IMR-90 (cell line): ENCODE data around the gene SPTLC3. TPM values are rescaled to one million over a fixed set of nuclear protein-coding genes. Genes with fewer than 3 reads are reported as not detected.

Source experiments
- ATAC-seq: fragments of 200-7000 bp; cut with Tn5 transposase; 2 replicates; pipeline ENCODE4 v1.9.1; 2020; ENCODE audit warnings: low read depth, mild to moderate bottlenecking, moderate library complexity
- BruUV-seq: library from RNA; stranded (reverse); fragments of 400-500 nt; replicated peaks from 2 replicates; lab custom pipeline; 2021; lab: Mats Ljungman, UMichigan
- CTCF ChIA-PET: fragments of 300-600 bp; formaldehyde crosslinking; extraction: SDS; loops from one replicate; lab custom pipeline; 2021; ENCODE audit warnings: antibody characterized with exemption; lab: Yijun Ruan, JAX
- POLR2A ChIA-PET: fragments of 300-600 bp; sonication (Branson Sonifier 250); formaldehyde crosslinking; loops from one replicate; lab custom pipeline; 2022; ENCODE audit warnings: antibody characterized with exemption; ENCODE audit not compliant: unreplicated experiment; lab: Charles Lee
- DNase-seq: peaks from one replicate; pipeline ENCODE4 v3.0.0; 2013
- H2AFZ ChIP-seq: replicated peaks from 2 replicates; pipeline ENCODE3; 2013; ENCODE audit warnings: low read length, mild to moderate bottlenecking; ENCODE audit not compliant: poor library complexity
- H2AK5ac ChIP-seq: 2 replicates; pipeline ENCODE4 v1.6.1; 2013; ENCODE audit warnings: low read depth, low read length, inconsistent platforms
- H2AK9ac ChIP-seq: replicated peaks from 2 replicates; pipeline ENCODE3; 2013; ENCODE audit warnings: mild to moderate bottlenecking, low read depth, low read length, moderate library complexity; ENCODE audit not compliant: poor library complexity
- H2BK120ac ChIP-seq: 2 replicates; pipeline ENCODE4 v1.6.1; 2013; ENCODE audit warnings: low read depth, low read length, inconsistent platforms
- H2BK15ac ChIP-seq: 3 replicates; pipeline ENCODE4 v1.6.1; 2013; ENCODE audit warnings: low read depth, low read length, inconsistent platforms
- H2BK20ac ChIP-seq: 2 replicates; pipeline ENCODE4 v1.6.1; 2013; ENCODE audit warnings: low read depth, mild to moderate bottlenecking, inconsistent platforms, low read length, moderate library complexity
- H2BK5ac ChIP-seq: 2 replicates; pipeline ENCODE4 v1.6.1; 2013; ENCODE audit warnings: mild to moderate bottlenecking, low read depth, low read length, inconsistent platforms; ENCODE audit not compliant: poor library complexity, severe bottlenecking
- H3K14ac ChIP-seq: replicated peaks from 2 replicates; pipeline ENCODE4 v1.6.1; 2013; ENCODE audit warnings: low read depth, low read length, inconsistent platforms
- H3K18ac ChIP-seq: 2 replicates; pipeline ENCODE4 v1.6.1; 2013; ENCODE audit warnings: low read depth, low read length, control low read depth
- H3K23ac ChIP-seq: 2 replicates; pipeline ENCODE4 v1.6.1; 2013; ENCODE audit warnings: low read depth, low read length, inconsistent platforms
- H3K27ac ChIP-seq: 2 replicates; pipeline ENCODE4 v1.5.1; 2013; ENCODE audit warnings: mild to moderate bottlenecking, control low read depth, low read length; ENCODE audit not compliant: insufficient read depth
- H3K27me3 ChIP-seq: 2 replicates; pipeline ENCODE4 v1.6.1; 2013; ENCODE audit warnings: low read length; ENCODE audit not compliant: control insufficient read depth, insufficient read depth
- H3K36me3 ChIP-seq: 2 replicates; pipeline ENCODE4 v1.6.1; 2013; ENCODE audit warnings: low read length, mixed read lengths; ENCODE audit not compliant: control insufficient read depth, insufficient read depth
- H3K4ac ChIP-seq: 2 replicates; pipeline ENCODE4 v1.6.1; 2013; ENCODE audit warnings: low read depth, low read length, inconsistent platforms
- H3K4me1 ChIP-seq: 2 replicates; pipeline ENCODE4 v1.6.1; 2013; ENCODE audit warnings: low read length, mixed read lengths; ENCODE audit not compliant: control insufficient read depth, insufficient read depth
- H3K4me2 ChIP-seq: 2 replicates; pipeline ENCODE4 v1.6.1; 2013; ENCODE audit warnings: low read depth, mild to moderate bottlenecking, control low read depth, low read length, moderate library complexity
- H3K4me3 ChIP-seq: 2 replicates; pipeline ENCODE4 v1.5.1; 2013; ENCODE audit warnings: low read depth, mild to moderate bottlenecking, control low read depth, low read length, moderate library complexity; ENCODE audit not compliant: insufficient read depth
- H3K56ac ChIP-seq: 2 replicates; pipeline ENCODE4 v1.6.1; 2013; ENCODE audit warnings: low read length, inconsistent platforms; ENCODE audit not compliant: insufficient read depth; ENCODE audit errors: extremely low read depth
- H3K79me1 ChIP-seq, 2 experiments: 2 replicates each; pipeline ENCODE4 v1.6.1; 2013; ENCODE audit warnings: low read length in 2 of 2, inconsistent platforms in 1 of 2, low read depth in 1 of 2
- H3K9ac ChIP-seq: 2 replicates; pipeline ENCODE4 v1.6.1; 2013; ENCODE audit warnings: low read depth, low read length, control low read depth
- H3K9me1 ChIP-seq: 2 replicates; pipeline ENCODE4 v1.6.1; 2013; ENCODE audit warnings: low read length, inconsistent platforms; ENCODE audit not compliant: insufficient read depth
- H3K9me3 ChIP-seq: 2 replicates; pipeline ENCODE4 v1.6.1; 2013; ENCODE audit warnings: low read length; ENCODE audit not compliant: control insufficient read depth, insufficient read depth
- H4K20me1 ChIP-seq: 2 replicates; pipeline ENCODE4 v1.6.1; 2013; ENCODE audit warnings: low read length, inconsistent platforms; ENCODE audit not compliant: insufficient read depth
- H4K5ac ChIP-seq: 2 replicates; pipeline ENCODE4 v1.6.1; 2013; ENCODE audit warnings: mild to moderate bottlenecking, low read depth, low read length, control low read depth
- H4K8ac ChIP-seq, 2 experiments: 2 replicates each; pipeline ENCODE4 v1.6.1; 2013; ENCODE audit warnings: low read depth in 2 of 2, low read length in 2 of 2, control low read depth in 1 of 2, inconsistent platforms in 1 of 2
- H4K91ac ChIP-seq: 2 replicates; pipeline ENCODE4 v1.6.1; 2013; ENCODE audit warnings: low read depth, low read length, inconsistent platforms; ENCODE audit not compliant: insufficient read depth
- BHLHE40 ChIP-seq: fragments of 150-350 bp; IDR thresholded peaks from 2 replicates; pipeline ENCODE4 v1.6.1; 2016; ENCODE audit warnings: mild to moderate bottlenecking, low read depth, low read length
- CEBPB ChIP-seq: IDR thresholded peaks from 2 replicates; pipeline ENCODE4 v1.6.1; 2012; ENCODE audit warnings: low read depth, low read length, improper control_type of control experiment
- CHD1 ChIP-seq: IDR thresholded peaks from 2 replicates; pipeline ENCODE4 v1.6.1; 2012; ENCODE audit warnings: low read depth, low read length, improper control_type of control experiment
- FOS ChIP-seq: fragments of 150-350 bp; IDR thresholded peaks from 2 replicates; pipeline ENCODE4 v1.6.1; 2016; ENCODE audit warnings: low read depth, low read length
- MAFK ChIP-seq: IDR thresholded peaks from 2 replicates; pipeline ENCODE4 v1.6.1; 2012; ENCODE audit warnings: low read depth, low read length, improper control_type of control experiment
- MAZ ChIP-seq: IDR thresholded peaks from 2 replicates; pipeline ENCODE4 v1.6.1; 2012; ENCODE audit warnings: low read depth, mild to moderate bottlenecking, low read length, improper control_type of control experiment, moderate library complexity, borderline replicate concordance
- MXI1 ChIP-seq: IDR thresholded peaks from 2 replicates; pipeline ENCODE4 v1.6.1; 2012; ENCODE audit warnings: low read depth, mild to moderate bottlenecking, low read length, moderate library complexity, borderline replicate concordance
- NFE2L2 ChIP-seq: fragments of 150-350 bp; IDR thresholded peaks from 2 replicates; pipeline ENCODE4 v1.6.1; 2016; ENCODE audit warnings: low read depth, mild to moderate bottlenecking, low read length
- POLR2A ChIP-seq: IDR thresholded peaks from 2 replicates; pipeline ENCODE4 v1.6.1; 2012; ENCODE audit warnings: mild to moderate bottlenecking, low read depth, low read length
- RAD21 ChIP-seq: IDR thresholded peaks from 2 replicates; pipeline ENCODE4 v1.6.1; 2012; ENCODE audit warnings: low read length, improper control_type of control experiment
- RCOR1 ChIP-seq: IDR thresholded peaks from 2 replicates; pipeline ENCODE4 v1.6.1; 2012; ENCODE audit warnings: mild to moderate bottlenecking, low read length, improper control_type of control experiment; ENCODE audit not compliant: insufficient replicate concordance
- RFX5 ChIP-seq: IDR thresholded peaks from 2 replicates; pipeline ENCODE4 v1.8.0; 2012; ENCODE audit warnings: low read depth, mild to moderate bottlenecking, low read length, moderate library complexity
- SMC3 ChIP-seq: fragments of 150-350 bp; IDR thresholded peaks from 2 replicates; pipeline ENCODE4 v1.6.1; 2016; ENCODE audit warnings: low read depth, mild to moderate bottlenecking, antibody characterized with exemption, low read length, moderate library complexity
- WGBS, 2 experiments: methylation state at CpG; one replicate each; pipeline versions ENCODE4 v1.1.5 to v1.1.7; 2013; ENCODE audit warnings: missing lambda C conversion rate in 2 of 2; ENCODE audit not compliant: insufficient read length in 1 of 2; ENCODE audit errors: extremely low coverage in 2 of 2; 5-methylcytosine and 5-hydroxymethylcytosine counted together
- dilution Hi-C: fragments of 300-500 bp; cut with HindIII; formaldehyde crosslinking; loops from one replicate; pipeline ENCODE4 v1.14.3; 2018; ENCODE audit warnings: low sequenced_read_pairs; ENCODE audit not compliant: unreplicated experiment
- in situ Hi-C: fragments of 300-500 bp; cut with MboI; formaldehyde crosslinking; loops from 3 replicates; pipeline ENCODE4 v1.14.3; 2019; ENCODE audit warnings: low sequenced_read_pairs, inconsistent platforms, mixed read lengths
- intact Hi-C: fragments of 100-400 bp; cut with micrococcal nuclease; formaldehyde crosslinking; loops from 2 replicates; pipeline ENCODE4 v1.10.0; 2022
- polyA plus RNA-seq, 3 experiments: library from polyadenylated mRNA; depleted of rRNA; stranded (reverse); fragments of >200 nt; gene quantifications; 2 replicates each; pipeline ENCODE4 v1.2.3, GENCODE V29; 2012; ENCODE audit warnings: low replicate concordance in 1 of 3
- total RNA-seq: library from RNA; depleted of rRNA; stranded (reverse); fragments of >200 nt; gene quantifications from 2 replicates; pipeline ENCODE4 v1.2.3, GENCODE V29; 2012
- TF ChIP-seq, protein P1 (sequence below): fragments of 150-350 bp; IDR thresholded peaks from 2 replicates; pipeline ENCODE4 v1.6.1; 2016; ENCODE audit warnings: low read depth, mild to moderate bottlenecking, low read length, moderate library complexity, borderline replicate concordance
- TF ChIP-seq, protein P2 (sequence below): conservative IDR thresholded peaks from 2 replicates; pipeline ENCODE4 v1.5.1; 2012; ENCODE audit warnings: mild to moderate bottlenecking, low read depth, low read length, improper control_type of control experiment
- TF ChIP-seq, protein P3 (sequence below): fragments of 150-350 bp; IDR thresholded peaks from 2 replicates; pipeline ENCODE4 v1.6.1; 2017; ENCODE audit warnings: mild to moderate bottlenecking, antibody characterized with exemption, low read length, low read depth

The SPTLC3 gene
- total and polyA plus RNA-seq, 2 of the 4 experiments (the other 2 are of a cell fraction): 0.44 to 1.6 TPM

DNA sequence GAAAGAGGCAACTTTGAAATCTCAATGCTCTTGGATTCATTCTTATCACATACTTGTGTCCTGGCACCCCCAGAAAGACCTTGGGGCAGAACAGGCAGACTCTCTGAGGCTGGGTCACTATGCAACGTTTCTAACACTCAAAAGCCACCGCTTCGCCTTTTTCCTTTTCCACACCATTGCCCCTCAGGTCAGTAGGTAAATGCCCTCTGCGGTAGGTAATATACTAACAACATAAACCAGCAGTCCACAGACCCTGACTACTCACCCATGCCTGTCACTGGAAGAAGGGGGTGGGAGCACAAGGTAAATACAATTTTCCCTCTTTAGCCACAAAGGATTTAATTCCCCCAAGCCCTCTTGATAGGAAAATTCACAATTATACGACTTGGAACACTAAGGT, 6.5 kb upstream of the SPTLC3 start:
- H2AFZ ChIP-seq: no peak overlapping the region
- in situ Hi-C loops (no loop called here), intact Hi-C loops (no loop called here), dilution Hi-C loops (no loop called here)
- peaks cover 3% of the 10 kb centered on the region; the same call in 1 of the 2 replicates for H3K4me1 ChIP-seq
- H4K8ac ChIP-seq: no peak overlapping the region
- H3K36me3 ChIP-seq: no peaks in the 10 kb centered on the region
- no peak overlapping the region for H3K23ac ChIP-seq
- TF ChIP-seq BHLHE40 (no peak), RFX5 (no peak), NFE2L2 (no peak), MAFK (no peak), RAD21 (no peak), RCOR1 (no peak), CHD1 (no peak), MXI1 (no peak), MAZ (no peak), FOS (no peak), CEBPB (no peak), POLR2A (no peak), SMC3 (no peak)
- TF ChIP-seq, protein P1, sequence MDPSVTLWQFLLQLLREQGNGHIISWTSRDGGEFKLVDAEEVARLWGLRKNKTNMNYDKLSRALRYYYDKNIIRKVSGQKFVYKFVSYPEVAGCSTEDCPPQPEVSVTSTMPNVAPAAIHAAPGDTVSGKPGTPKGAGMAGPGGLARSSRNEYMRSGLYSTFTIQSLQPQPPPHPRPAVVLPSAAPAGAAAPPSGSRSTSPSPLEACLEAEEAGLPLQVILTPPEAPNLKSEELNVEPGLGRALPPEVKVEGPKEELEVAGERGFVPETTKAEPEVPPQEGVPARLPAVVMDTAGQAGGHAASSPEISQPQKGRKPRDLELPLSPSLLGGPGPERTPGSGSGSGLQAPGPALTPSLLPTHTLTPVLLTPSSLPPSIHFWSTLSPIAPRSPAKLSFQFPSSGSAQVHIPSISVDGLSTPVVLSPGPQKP: no peak
- TF ChIP-seq, protein P2, sequence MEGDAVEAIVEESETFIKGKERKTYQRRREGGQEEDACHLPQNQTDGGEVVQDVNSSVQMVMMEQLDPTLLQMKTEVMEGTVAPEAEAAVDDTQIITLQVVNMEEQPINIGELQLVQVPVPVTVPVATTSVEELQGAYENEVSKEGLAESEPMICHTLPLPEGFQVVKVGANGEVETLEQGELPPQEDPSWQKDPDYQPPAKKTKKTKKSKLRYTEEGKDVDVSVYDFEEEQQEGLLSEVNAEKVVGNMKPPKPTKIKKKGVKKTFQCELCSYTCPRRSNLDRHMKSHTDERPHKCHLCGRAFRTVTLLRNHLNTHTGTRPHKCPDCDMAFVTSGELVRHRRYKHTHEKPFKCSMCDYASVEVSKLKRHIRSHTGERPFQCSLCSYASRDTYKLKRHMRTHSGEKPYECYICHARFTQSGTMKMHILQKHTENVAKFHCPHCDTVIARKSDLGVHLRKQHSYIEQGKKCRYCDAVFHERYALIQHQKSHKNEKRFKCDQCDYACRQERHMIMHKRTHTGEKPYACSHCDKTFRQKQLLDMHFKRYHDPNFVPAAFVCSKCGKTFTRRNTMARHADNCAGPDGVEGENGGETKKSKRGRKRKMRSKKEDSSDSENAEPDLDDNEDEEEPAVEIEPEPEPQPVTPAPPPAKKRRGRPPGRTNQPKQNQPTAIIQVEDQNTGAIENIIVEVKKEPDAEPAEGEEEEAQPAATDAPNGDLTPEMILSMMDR: no peak
- TF ChIP-seq, protein P3, sequence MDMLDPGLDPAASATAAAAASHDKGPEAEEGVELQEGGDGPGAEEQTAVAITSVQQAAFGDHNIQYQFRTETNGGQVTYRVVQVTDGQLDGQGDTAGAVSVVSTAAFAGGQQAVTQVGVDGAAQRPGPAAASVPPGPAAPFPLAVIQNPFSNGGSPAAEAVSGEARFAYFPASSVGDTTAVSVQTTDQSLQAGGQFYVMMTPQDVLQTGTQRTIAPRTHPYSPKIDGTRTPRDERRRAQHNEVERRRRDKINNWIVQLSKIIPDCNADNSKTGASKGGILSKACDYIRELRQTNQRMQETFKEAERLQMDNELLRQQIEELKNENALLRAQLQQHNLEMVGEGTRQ: no peak
- no peak overlapping the region for H4K91ac ChIP-seq
- no peaks in the 10 kb centered on the region for H3K79me1 ChIP-seq
- H2BK120ac ChIP-seq: no peak overlapping the region
- no peak for ATAC-seq
- no peak for DNase-seq
- no peak overlapping the region for H3K27ac ChIP-seq
- H2AK9ac ChIP-seq: no peak overlapping the region
- H2BK20ac ChIP-seq: no peak overlapping the region
- no peaks in the 10 kb centered on the region for H4K20me1 ChIP-seq
- WGBS, 2 experiments: no CpG with 5 or more reads among the region's 5 CpGs
- no peak overlapping the region for H2BK15ac ChIP-seq
- H3K9me3 ChIP-seq: no peaks in the 10 kb centered on the region
- H3K4ac ChIP-seq: no peak overlapping the region
- no peak overlapping the region for H3K18ac ChIP-seq
- no peak overlapping the region for H3K14ac ChIP-seq
- H2AK5ac ChIP-seq: no peak overlapping the region
- no TSS peak for BruUV-seq
- no peak overlapping the region for H3K4me2 ChIP-seq
- H3K9ac ChIP-seq: no peak overlapping the region
- CTCF ChIA-PET: no interaction called here
- POLR2A ChIA-PET: no interaction called here
- no peak overlapping the region for H3K4me3 ChIP-seq
- no peak overlapping the region for H3K56ac ChIP-seq
- peaks cover 4% of the 10 kb centered on the region for H3K27me3 ChIP-seq
- H3K9me1 ChIP-seq: no peaks in the 10 kb centered on the region; the same call in 1 of the 2 replicates
- no peak overlapping the region for H4K5ac ChIP-seq
- no peak overlapping the region for H2BK5ac ChIP-seq
